NCI-H2029 (cell line): ENCODE data around the gene GNG13.
A peak's percentile ranks its signal among the peaks of the same experiment; 100 is the strongest.

ENCODE experiments used
- DNase-seq: peaks from one replicate; lab custom pipeline; 2025; lab: John Stamatoyannopoulos, UW

The GNG13 gene

DNA sequence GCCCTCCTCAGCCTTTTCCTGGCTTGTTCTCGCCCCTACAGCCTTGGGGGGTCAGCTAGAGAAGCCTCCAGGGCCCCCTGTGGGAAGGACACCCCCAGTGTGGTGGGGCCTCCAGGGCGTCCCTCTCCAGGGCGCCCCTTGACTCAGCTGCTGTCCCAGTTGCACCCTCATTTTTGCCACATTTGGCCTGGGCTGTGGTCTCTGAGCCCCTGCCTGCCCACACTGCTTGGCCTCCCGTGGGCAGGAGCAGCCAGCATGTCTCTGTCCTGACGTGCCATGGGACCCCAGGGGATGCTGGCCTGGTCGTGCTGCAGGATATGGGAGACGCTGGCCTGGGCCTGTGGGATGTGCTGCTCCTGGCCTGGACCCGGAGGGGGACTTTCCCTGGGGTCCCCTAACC is 7.1 kb downstream of the GNG13 start:
- no peak for DNase-seq

DNA sequence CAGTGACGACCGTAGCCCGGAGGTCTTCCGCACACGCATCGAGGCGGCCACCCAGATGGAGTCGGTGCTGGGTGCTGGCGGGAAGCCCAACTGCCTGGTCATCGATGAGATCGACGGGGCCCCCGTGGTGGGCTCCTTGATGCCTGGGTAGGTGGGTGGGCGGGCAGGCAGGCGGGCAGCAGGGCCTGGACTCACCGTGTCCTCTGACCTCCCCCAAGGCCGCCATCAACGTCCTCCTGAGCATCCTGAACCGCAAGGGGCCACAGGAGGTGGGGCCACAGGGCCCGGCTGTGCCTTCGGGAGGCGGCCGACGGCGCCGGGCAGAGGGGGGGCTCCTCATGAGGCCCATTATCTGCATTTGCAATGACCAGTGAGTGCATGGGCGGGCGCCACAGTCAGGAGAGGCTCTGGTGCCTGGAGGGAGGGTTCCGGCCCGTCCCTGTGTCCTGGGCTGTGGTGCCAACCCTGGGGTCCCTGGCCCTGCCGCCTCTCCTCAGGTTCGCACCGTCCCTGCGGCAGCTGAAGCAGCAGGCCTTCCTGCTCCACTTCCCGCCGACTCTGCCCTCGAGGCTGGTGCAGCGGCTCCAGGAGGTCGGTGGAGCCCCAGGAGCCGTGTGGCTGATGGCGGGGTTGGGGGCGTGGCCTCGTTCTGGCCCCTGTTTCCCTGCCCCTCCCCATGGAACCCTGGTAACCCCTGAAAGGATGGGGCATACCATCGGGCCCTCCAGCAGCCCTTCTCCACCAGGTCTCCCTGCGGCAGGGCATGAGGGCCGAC is 8.1 kb downstream of the GNG13 start:
- DNase-seq, result no peak

DNA sequence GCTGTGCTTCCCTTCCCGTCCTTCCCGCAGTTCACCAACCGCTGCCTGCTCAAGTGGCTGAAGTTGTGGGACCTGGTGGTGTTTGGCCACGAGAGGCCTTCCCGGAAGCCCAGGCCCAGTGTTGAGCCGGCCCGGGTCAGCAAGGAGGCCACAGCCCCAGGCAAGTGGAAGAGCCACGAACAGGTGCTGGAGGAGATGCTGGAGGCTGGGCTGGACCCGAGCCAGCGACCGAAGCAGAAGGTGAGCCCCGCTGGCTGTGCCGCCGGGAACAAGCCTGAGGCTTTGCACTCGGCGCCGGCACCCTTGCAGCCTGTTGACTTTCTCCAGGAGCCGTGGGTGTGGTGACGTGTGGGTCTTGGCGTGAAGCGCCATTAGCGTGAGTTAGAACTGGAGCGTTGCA is 9.4 kb downstream of the GNG13 start:
- no peak for DNase-seq

DNA sequence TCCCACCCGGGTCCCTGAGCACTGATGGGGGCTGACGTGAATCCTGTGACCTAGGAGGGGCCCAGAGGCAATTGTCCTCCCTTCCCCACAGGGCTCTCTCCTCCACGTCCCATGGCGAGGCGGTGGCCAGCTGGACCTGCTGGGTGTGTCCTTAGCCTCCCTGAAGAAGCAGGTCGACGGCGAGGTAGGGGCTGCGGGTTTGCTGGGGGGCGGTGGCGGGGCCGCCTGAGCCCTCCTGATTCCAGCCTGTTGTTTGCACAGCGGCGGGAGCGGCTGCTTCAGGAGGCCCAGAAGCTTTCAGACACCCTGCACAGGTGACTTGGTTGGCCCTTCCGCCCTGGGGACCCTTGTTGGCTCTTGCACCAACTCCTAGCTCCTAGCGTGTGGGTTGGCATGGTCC is 10.4 kb downstream of the GNG13 start:
- no peak for DNase-seq

DNA sequence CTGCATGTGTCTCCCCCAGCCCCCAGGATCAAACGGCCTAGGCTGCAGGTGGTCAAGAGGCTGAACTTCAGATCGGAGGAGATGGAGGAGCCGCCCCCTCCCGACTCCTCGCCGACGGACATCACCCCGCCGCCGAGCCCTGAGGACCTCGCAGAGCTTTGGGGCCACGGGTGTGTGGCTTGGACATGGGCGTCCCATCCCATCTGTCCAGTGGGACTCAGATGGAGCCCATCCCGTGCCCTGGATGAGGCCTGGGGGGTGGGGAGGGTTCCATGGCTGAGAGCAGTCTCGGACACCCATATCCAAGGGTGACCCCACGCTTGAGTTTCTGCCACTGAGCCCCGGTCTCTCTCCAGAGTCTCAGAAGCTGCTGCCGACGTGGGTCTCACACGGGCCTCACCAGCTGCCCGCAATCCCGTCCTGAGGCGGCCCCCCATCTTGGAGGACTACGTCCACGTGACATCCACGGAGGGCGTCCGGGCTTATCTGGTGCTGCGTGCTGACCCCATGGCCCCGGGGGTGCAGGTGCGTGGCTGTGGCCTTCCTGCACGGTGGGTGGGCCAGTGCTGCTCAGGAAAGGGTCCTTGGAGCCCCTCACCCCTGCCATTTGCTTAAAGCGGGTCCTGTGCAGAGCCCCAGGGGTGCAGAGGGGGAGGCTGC is 11.2 kb downstream of the GNG13 start:
- no peak for DNase-seq

DNA sequence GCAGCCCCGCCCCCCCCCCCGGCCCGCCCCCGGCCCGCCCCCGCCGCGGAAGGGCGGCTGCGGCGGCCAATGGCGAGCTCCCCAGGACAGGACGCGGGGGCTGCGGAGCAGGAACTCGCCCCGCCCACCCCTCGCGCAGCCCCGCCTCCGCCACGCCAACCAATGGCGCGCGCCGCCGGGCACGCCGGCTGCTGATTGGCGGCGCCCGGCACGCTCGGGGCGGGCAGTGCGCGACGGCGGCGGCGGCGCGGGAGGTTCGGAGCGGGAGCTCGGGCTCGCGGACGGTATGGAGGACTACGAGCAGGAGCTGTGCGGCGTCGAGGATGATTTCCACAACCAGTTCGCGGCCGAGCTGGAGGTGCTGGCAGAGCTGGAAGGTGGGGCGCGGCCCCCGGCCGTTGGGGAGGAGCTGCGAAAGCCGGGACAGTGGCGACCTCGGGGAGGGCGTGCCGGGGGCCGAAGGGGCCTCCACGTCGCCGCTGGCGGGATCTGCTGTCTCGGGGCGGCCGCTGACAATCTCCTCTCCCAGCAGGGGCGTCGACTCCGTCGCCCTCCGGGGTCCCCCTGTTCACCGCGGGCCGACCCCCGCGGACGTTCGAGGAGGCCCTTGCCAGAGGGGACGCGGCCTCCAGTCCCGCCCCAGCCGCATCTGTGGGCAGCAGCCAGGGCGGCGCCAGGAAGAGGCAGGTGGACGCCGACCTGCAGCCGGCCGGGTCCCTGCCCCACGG is 12.0 kb downstream of the GNG13 start, which contains the start of gene CHTF18:
Gene CHTF18 (plus strand): TSS at position 222 of the 728 bp plus-strand sequence. CDS start 65 bp downstream, at position 287.
- DNase-seq, result peak; percentile 82

DNA sequence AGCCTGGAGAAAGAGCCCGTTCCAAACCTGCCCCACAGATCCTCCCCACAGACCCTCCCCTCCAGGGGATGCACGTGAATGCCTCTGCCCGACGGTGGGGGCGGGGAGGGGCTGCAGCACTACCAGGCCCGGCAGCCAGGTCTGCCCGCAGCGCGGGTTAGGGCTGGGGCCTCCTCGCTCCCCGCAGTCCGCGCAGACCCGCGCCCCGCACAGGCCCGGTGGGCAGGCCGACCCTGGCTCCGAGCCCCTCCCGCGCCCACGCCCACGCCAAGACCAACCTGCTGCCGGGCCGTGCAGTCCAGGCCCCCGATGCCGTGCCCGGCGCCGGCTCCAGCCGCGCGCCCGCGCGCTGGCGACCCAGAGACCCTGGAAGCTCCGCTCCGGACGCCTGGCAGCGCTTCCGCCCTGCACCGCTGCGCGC is 12.5 kb downstream of the GNG13 start, which contains the start of gene RPUSD1:
Gene RPUSD1 (minus strand): TSS at position 404 of the 421 bp plus-strand sequence. CDS start 644 bp downstream, outside the sequence.
- no peak for DNase-seq

DNA sequence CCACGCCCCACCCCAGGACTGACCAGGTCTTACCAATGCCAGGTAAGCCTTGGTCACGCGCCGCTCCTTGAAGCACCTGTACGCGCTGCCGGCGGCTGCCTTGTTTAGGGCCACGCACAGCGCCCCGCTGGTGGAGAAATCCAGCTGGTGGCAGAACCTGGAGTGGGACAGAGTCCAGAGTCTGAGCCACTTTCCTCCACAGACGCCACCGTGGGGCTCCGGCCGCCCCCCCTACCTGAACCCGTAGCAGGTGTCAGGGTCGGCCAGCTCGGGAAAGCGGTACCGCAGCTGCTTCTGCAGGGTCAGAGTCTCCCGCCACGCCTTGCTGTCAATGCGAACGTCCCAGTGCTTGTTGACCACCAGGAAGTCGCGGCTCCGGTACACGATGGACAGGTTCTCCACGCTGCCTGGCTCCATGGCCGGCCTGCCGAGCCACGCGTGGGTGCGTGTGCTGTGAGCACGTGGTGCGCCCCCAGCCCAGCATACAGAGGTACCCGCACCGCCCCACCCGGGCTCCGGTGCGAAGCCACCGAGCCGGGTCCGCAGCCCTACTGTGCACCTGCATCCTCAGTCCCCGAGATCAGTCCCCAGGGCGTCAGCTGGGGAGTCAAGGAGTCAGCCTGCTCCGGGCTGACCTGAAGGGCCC is 13.1 kb downstream of the GNG13 start:
- no peak for DNase-seq

DNA sequence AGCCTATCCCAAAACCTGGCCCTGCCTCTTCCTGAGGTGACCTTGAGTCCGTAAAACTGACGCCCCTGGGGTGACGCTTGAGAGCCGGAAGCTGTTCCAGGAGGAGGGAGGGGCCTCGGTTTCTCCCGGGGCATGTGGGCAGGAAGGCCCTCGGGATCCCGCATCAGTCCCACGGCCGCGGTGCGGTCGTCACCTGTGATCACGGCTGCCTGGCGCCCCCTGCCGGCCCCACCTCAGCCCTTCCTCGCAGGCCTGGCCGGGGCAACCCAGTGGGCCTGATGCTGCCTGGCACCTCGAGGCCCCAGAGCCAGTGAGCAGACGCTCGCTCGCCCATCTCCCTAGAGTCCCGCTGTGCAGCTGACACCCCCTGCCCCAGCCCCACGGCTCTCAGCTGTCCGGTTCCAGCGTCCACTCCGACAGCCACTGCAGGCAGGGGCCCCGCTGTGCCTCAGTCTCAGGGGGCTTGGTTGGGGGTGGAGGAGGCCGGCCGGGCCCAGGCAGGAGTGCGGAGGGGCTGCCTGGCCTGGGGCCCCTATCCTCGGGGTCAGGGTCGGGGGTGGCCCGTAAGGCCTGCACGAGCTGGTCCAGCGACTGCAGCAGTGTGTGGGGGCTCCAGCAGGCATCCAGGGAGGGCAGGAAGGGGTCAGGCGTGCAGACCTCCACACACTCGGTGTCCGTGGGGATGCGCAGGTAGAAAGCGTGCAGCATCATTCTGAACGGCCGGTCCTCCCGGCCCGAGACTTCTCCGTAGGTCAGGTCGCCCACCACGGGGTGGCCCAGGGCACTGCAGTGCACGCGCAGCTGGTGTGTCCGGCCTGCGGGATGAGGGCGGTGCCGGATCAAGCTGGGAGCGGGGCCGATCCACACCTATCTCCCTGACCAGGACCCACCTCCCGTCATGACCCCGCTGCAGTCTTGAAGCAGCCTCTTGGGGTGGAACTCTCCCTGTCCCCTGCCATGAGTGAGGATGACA is 14.7 kb downstream of the GNG13 start:
- no peak for DNase-seq

DNA sequence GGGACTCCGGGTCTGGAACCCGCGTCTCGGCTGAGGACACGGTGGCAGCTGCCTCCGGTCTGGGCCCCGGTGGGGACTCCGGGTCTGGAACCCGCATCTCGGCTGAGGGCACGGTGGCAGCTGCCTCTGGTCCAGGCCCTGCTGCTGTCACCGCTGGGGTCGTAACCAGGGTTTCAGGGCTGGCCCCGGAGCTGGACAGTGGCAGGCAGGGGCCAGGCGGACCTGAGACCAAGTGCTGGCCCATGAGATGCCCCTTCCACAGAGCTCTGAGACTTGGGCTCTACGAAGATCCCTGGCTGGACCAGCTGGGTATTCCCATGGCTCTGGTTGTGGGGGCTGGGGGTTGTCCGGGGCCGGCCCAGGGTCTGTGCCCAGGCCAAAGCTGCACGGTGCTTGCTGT is 16.1 kb downstream of the GNG13 start:
- DNase-seq, result no peak

DNA sequence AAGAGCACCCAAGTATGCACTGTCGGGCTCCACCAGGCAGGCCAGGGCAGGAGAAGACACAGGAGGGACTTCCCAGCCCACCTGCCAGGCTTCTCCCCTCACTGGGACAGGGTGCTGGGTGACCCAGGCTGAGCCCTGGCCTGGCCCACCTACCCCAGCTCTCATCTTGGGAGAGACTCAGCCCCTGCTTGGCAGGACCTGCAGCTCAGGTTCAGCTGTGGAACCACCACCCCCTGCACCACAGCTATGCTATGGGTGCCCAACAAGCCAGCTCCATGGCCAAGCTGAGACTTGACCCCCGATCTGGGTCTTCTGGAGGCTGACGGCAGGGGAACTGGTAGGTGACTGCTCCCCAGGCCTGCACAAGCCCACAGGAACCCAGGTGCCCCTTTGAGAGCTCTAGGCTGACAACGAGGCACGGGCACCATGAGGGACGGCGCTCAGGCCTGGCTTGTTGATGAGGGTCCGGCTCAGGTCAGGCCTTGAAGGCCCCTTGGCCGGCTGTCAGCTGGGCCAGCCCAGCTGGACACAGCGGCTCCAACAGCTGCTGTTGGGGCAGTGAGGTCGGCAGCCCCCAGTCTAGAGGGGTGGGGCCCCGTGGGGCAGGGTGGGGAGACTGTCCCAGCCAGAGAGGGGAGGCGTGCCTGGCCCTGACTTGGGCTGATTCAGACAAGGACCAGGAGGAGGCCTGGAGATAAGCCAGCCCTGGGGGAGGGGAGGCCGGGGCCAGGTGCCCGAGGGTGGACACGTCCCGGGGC is 17.0 kb downstream of the GNG13 start:
- DNase-seq, result no peak

DNA sequence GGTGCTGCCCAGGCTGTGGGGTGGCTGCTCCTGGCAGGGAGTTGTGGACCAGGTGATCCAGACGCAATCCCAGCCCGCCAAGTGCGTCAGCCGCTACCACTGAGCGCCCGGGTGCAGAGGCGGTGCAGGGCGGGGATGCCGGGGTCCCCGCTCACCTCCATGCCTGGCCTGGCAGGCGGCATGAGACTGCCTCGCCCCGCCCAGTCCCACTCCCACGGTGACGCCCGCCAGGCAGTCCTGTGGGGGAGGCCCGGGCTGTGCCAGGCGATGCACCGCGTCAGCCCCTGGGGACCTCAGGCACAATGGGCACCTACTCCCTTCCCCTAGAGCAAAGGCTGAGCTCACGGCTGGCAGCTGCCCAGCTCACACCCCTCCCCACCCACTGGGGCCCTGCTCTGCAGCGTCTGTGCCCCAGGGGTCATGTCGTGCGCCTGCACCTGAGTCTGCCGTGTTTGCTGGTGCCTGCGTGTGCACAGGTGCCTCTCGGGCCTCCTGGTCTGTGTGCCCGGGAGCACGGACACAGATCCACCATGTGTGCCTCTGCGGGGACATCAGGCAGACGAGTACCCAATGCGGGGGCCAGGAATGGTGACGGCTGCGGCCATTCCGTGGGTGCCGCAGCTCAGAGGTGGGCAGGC is 17.6 kb downstream of the GNG13 start:
- no peak for DNase-seq

DNA sequence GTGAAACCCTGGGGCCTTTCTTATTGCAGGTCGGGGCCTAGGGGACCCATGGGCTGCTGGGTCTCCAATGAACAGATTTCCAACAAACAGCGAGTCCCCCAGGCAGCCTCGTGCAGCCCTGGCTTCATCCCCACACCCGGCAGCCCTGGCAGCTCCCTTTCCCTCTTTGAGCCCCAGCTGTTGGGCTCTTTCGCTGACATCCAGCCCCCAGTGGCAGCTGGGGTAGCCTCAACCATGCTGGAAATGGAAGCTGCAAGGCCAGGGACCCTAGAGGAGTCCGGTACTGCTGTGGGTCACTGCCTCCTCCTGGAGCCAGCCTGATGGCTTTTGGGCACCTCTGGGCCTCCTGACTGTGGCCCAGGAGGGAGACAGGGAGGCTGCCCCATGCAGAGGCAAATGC is 18.3 kb downstream of the GNG13 start:
- no peak for DNase-seq

DNA sequence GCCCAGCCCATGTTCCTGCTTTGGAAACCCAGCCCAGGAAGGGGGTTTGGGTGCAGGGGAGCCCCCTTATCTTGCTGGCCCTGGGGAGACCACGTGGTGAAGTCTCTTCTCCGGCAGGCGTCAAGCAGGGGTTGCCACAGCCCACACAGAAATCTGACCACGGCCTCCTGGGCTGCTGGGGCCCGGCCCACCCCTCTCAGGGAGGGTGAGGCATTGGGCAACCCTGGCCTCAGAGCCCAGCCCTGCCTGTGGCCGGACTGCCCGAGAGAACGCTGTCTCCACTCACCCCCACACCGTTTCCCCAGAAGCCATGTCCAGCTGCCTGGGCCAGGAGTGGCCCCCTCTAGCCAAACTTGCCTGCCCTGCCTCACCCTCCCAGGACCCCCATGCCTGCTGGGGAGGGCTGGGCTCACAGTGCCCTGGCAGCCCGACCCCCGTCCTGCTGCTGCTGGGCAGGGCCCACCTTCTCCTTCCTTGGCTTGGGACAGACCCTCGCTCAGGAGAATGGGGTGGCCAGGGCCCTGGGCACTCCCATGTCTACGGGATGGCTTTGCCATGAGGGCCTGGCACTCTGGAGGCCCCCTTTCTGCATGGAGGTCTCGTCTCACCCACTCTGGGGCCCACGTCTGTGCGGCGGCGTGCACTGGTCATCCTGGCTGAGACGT is 19.1 kb downstream of the GNG13 start:
- no peak for DNase-seq

DNA sequence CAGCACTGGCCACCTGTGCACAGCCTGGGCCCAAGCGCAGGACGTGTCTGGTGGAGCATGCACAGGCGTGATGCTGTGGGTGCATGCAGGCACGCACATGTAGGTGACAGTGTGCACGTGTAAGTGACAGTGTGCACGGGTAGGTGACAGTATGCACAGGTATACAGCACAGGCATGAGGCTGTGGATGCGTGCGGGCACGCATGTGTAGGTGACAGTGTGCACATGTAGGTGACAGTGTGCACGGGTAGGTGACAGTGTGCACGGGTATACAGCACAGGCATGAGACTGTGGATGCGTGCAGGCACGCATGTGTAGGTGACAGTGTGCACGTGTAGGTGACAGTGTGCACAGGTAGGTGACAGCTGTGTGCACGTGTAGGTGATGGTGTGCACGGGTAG is 20.2 kb downstream of the GNG13 start:
- DNase-seq, result no peak

DNA sequence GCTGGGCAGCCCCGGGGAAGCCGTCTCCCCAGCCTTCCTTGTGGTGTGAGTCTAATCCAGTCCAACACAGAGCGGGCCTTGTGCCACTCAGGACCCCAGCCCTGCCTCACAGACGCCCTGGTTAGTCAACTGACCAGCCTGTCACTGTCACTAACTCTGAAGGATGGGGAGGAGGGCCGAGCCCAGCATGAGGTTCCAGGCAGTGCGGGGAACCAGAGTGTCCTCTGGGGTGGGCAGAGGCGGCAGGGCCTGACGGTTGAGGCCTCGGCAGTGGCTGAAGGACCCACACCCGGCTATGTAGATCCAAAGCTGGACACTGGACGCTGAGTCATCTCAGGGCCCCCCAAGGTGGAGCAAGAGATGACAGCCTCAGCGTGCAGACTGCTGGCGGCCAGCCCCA is 21.0 kb downstream of the GNG13 start:
- no peak for DNase-seq

DNA sequence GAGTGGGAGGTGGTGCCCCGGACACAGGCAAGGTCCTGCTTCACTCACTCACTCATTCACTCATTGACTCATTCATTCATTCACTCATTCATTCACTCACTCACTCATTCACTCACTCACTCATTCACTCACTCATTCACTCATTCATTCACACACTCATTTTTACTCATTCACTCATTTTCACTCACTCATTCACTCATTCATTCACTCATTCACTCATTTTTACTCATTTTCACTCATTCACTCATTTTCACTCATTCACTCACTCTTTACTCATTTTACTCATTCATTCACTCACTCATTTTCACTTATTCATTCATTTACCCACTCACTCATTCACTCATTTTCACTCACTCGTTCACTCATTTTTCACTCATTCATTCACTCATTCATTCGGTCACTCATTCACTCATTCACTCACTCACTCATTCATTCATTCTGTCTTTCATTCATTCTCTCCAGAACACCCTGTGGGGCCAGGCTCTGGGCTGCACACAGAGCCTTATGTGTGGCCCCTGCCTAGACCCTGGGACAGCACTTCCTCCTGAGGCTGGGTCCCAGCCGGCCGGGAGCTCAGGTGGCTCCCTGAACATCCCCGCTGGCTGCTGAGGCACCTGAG is 21.5 kb downstream of the GNG13 start:
- DNase-seq, result no peak

DNA sequence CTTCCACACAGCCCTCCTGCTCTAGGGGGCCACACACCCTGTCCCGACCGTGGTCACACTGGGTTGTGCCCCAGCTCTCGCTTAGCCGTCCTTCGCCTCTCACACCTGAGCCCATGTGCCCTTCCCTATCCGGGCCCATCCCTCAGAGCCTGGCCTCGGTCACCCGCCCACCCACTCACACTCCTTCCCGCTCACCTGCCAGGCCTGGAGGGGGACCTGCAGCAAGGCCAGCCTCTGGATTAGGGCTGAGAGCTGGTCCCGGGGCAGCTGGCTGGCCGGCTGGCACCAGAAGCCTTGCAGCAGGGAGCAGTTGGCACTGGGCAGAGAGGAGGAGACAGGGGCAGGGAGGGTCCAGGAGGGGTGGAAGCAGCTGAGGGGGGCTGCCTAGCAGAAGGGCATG is 22.1 kb downstream of the GNG13 start:
- no peak for DNase-seq

DNA sequence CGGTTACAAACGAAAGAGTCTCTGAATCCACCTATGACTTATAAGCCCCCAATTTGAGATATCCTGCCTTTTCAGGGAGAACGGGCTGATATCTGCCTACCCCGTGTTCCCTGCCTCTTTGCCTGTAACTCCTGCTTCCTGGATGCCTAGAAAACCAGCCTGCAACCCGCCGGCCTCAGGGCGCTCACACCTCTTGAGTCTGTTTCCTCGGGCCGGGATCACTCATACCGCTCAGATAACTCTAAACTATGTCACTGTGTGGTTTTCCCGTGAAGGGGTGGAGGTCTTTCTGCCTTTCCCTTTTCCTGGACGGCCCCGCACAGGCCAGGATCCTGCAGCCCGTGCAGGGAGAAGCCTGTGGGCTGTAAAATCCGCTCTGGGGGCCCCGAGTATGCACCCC is 22.7 kb downstream of the GNG13 start:
- DNase-seq, result no peak
